Astrocyte of the cerebellum (primary cell): ENCODE measurements around the gene NLGN4X.
A peak's percentile ranks its signal among the peaks of the same experiment; 100 is the strongest.

Experiments
- DNase-seq: peaks from one replicate; pipeline ENCODE4 v3.0.0-alpha.2; 2011; ENCODE audit warnings: low read depth
- H3K4me3 ChIP-seq: 2 replicates; pipeline ENCODE4 v1.5.1; 2011; ENCODE audit warnings: mild to moderate bottlenecking, low read depth, low read length, moderate library complexity
- CTCF ChIP-seq: IDR thresholded peaks from 2 replicates; pipeline ENCODE4 v1.5.1; 2012; ENCODE audit warnings: low read length, low read depth, moderate library complexity, mild to moderate bottlenecking; ENCODE audit errors: missing control alignments
- in situ Hi-C: cut with HindIII; loops from 2 replicates; pipeline ENCODE4 v1.10.0; 2017; ENCODE audit warnings: low sequenced_read_pairs

Gene NLGN4X

DNA sequence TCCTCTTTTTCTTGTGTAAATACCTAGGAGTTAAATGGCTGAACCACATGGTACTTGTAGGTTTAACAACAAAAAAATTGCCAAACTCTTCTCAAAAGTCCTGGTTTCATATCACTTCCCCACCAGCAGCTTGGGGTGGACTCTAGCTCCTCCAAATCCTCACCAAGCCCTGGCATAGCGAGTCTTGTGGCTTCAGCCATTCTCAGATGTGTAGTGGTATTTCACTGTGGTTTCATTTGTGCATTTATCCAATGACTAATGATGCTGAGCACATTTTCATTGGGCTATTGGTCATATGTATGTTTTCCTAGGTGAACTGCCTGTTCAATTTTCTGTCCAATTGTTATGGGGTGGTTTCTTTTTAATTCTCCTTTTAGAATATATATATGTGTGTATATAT is 249.3 kb downstream of the NLGN4X start:
- no peak for DNase-seq
- no peak overlapping the region for H3K4me3 ChIP-seq
- TF ChIP-seq CTCF: no peak
- in situ Hi-C loops: no loop called here

GRCh38 chrX:5976332-5976731 is 252.3 kb downstream of the NLGN4X start:
- H3K4me3 ChIP-seq: no peak overlapping the region
- in situ Hi-C loops: no loop called here
- TF ChIP-seq CTCF: no peak
- DNase-seq: no peak

GRCh38 chrX:5971300-5971699 is 257.4 kb downstream of the NLGN4X start:
- TF ChIP-seq CTCF: no peak
- H3K4me3 ChIP-seq: no peak overlapping the region
- in situ Hi-C loops: no loop called here
- DNase-seq: no peak

DNA sequence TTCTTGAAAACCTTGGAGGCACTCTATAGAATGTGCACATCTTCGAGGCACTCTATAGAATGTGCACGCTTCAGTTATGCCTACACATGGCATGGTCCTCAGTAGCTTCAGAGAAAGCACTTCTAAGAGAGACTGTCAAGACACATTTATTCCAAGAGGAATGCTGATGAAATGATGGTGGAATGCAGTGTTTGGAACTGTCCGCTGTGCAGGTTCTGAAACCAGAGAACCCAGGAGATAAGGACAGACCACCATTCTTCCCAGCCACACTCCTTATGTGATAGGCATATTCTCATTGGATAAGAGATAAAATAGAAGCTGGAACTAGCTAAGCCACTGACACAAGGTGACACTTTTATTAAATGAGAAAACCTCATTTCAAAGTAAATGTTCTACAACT is 263.3 kb downstream of the NLGN4X start:
- no peak overlapping the region for H3K4me3 ChIP-seq
- no peak for DNase-seq
- in situ Hi-C loops: no loop called here
- TF ChIP-seq CTCF: no peak

DNA sequence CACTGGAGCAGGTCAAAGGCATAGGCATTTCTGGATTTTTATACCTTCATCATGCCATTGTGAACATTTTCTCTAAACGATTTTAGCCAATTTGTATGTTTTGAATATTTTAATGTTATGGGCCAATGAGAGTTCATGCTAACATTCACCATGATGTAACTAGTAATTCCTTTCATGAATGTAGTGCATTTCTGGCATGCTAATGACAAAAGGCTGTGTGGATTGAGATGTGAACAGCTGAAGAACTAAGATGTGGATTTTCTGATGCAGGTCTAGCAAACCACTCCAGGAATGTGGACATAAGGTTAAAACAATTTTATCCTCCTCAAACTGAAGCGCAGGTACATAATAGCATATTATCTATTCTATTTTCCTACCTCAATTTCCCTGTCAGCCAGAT is 269.4 kb downstream of the NLGN4X start:
- in situ Hi-C loops: no loop called here
- DNase-seq: no peak
- H3K4me3 ChIP-seq: no peak overlapping the region
- no peak for TF ChIP-seq CTCF

DNA sequence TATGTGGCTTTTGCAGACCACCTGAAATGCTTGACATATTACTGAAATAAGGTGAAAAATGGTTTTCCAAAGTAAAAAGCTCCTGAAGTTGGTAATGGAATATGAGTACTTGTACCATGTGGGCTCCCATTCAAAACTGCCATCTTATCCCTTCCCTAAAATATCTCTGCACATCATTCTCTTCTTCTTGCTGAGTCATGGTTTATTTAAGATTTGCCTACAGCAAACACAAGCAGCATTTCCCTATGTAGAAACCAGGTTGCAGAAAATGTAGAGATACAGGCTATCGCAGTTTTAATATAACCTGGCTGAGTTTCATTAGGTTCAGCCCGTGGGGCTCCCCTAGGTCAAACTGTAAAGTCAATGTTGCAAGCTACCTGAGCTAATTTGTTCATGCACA is 270.1 kb downstream of the NLGN4X start:
- in situ Hi-C loops: no loop called here
- H3K4me3 ChIP-seq: no peak overlapping the region
- TF ChIP-seq CTCF: no peak
- DNase-seq: no peak

GRCh38 chrX:5957506-5957905 is 271.2 kb downstream of the NLGN4X start:
- DNase-seq: peak; percentile 32
- no peak for TF ChIP-seq CTCF
- in situ Hi-C loops: no loop called here
- no peak overlapping the region for H3K4me3 ChIP-seq
